GM18520 (cell line): Measurements from ENCODE around the gene MYO5B.

ENCODE experiments used
- ATAC-seq: cut with Tn5 transposase; IDR thresholded peaks from one replicate; pipeline ENCODE4 v1.9.1; 2021; ENCODE audit not compliant: unreplicated experiment

The MYO5B gene

GRCh38 chr18:49976001-49976400 lies 218.9 kb downstream of the MYO5B start:
- ATAC-seq: no peak

DNA sequence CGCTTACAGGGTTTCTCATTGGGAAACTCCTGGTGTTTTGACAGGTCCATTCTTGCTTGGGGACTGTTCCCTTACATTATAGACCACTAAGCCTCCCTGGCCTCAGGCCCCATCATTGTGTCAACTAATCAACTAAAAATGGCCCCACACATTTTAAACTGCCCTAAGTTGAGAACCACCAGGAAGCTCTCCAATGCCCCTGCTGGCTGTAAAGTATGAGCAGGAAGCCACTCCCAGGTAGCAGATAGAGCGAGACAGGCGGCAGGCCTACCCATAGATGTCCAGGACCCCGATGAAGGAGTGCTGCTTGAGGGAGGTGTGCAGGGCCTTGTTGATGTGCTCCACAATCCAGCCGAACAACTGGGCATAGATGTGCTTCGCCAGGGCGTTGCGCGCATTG lies 220.9 kb downstream of the MYO5B start:
- no peak for ATAC-seq

DNA sequence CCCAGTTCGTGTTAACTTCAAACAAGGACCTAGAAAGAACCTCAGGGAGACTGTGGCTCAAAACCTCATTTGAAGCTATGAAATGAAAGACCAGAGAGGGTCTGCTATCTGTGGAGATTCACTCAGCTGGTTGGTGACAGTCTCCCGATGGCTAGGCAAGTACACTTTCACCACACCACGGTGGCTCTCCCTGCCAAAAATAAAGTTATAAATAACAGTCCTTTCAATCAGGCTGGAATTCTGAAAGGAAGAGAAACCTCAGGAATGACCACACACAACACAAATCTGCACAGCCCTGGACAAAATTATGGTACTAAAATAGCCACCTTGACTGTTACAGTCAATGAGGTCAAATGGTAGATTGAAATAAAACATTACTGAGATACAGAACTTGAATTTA lies 221.4 kb downstream of the MYO5B start:
- no peak for ATAC-seq

DNA sequence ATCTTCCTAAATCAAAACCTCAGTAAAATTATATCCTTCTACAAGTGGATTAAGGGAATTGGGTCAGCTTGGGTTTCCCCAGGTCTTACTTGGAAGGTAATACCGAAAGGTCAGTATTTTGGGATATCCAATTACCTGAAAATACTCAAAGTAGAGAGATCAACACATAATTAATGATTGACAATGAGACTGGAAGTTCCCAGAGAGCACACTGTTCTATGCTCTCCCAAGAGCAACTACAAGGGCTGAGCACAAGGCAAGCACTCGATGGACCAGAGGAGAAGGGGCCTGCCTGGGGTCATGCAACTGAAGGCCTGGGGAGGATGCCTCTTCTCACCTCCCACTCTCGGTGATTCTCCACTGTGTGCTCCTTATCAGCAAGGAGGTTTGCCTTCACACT lies 222.4 kb downstream of the MYO5B start:
- ATAC-seq: no peak

- ATAC-seq: no peak
Observed at GRCh38 chr18:49971462-49971861, 223.5 kb downstream of the MYO5B start.

DNA sequence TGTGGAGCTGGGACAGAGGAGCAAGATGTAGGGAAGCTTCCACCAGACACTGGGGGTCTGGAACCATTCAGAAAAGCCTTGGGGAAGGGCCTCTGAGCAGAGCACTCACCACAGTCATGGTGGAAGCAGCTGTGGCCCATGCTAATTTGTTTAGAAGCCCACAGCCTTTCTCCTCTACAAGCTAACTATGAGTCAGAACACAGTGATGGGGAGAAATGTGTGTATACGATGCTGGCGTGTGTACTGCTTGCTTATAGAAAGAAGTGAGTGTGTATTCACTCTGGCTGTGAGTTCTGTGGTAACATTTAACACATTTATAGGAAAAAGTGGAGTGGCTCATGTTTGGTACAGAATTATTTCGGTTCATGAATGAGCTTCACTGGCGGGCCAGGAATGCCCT lies 224.6 kb downstream of the MYO5B start:
- peak; percentile 67 for ATAC-seq

DNA sequence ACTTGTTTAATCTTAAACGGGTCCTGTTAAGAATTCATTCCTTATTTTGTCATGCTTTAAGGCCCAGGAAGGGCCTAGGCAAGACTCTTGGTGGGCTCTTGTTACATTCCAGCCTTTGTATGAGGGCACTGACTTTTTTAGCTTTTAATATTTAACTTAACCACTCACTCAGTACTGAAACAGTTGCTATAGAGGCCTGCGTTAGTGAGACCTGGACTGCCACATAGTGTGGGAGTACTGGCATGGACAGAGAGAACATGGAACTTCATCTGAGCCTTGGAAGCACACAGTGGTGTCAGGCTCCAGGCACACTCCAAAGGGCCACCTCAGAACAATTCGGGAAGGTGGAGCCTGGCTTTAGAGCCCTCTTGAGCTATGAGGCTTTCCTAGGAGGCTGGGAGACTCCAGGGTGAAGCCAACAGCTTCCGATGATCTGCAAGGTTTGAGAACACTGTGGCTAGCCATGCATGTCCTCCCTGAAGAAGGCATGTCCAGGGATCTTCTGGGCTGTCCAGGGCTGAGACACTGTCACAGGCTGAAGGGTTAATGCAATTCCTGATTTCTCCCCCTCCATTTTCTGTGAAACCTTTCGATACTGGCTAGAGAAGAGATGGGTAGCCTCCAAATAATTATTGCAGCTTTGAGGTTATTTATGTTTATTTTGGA lies 226.2 kb downstream of the MYO5B start:
- ATAC-seq: no peak

GRCh38 chr18:49967636-49968313 lies 227.2 kb downstream of the MYO5B start:
- ATAC-seq: no peak

DNA sequence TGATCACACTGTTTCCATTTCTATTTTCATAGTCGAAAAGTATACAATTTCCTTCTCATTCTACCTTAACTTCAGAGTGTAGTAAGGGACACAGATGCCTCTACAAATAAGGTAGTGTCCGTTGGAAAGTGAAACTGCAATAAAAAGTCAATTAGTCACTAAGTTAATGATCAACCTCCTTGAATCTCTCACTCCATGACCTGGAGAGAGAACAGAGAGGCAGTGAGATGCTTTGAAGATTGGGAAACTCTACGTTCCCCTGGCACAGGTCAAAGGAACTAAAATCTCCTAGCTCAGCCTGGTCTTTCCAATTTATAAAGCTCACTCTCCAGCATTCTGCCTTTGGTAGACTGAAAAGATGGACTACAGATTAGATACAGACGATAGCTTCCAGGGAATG lies 227.8 kb downstream of the MYO5B start:
- peak; percentile 73 for ATAC-seq

- no peak for ATAC-seq
Observed at GRCh38 chr18:49966090-49966489, 228.9 kb downstream of the MYO5B start.

DNA sequence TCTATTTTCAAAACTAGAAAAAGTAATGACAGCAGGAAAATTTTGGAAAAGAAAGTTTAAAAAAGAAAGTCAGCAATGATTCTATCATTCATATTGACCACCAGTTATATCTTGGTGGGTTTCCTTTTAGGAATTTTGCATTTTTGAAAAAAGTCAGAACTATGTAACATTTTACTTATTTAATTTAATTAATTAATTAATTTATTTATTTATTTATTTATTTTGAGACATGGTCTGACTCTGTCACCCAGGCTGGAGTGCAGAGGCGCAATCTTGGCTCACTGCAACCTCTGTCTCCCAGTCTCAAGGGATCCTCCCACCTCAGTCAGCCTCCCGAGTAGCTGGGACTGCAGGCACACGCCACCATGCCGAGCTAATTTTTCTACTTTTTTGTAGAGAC lies 231.7 kb downstream of the MYO5B start:
- ATAC-seq: no peak

DNA sequence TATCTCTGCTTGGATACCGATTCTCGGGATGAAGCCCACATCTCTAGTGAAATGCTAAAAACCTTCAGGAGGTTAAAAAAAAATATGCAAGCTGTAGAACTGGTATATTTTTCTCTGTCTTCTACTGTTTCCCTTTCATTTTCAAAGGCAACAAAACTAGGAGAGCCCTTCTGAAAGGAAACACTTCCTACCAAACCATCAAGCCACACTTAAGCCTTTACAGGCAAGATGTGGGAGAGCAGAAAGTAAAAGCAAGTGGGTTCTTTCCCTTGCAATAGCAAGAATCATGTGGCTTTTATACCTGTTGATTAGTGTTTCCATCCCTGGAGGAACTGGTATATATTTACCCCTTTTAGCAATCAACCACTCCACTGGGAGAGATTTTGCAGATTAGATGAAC lies 233.7 kb downstream of the MYO5B start:
- ATAC-seq: no peak

- ATAC-seq: no peak
Observed at GRCh38 chr18:49960376-49960775, 234.6 kb downstream of the MYO5B start.

DNA sequence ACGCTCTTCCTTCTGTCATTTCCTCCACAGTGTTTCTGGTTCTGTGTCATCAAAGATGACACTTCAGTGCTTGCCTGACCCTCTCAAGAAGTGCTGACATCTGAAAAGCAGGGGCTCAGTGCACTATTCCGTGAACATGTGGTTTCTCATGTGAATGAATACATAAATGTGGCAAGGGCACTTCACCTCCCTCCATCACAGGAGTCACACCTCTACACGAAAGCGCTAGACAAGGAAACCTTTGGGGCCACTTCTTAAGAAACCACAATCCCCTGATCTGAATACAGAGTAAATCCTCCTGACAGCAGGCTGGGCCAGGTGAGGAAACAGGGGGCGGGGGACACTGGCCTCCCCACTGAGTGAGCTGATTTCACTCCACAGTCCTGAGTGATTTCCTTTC lies 235.8 kb downstream of the MYO5B start:
- peak; percentile 64 for ATAC-seq

DNA sequence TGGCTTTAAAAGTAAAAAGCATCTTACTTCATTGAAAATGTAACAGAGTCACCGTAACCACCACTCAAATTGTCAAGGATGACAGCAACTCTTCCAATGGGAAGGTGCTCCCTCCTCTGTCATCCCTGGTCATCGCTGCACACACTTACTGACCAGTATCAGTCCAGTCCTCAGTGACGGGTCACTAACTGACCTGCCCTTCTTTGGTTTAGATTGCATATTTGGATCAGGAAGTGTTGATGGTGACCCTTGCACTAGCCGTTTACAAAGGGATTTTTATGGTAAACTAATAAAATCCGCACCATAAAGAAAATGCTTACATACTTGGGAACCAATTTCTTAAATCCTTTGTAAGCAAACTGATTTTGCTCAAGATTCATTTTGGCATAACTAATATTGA lies 239.7 kb downstream of the MYO5B start:
- ATAC-seq: no peak

- ATAC-seq: no peak
Observed at GRCh38 chr18:49953391-49953790, 241.6 kb downstream of the MYO5B start.

DNA sequence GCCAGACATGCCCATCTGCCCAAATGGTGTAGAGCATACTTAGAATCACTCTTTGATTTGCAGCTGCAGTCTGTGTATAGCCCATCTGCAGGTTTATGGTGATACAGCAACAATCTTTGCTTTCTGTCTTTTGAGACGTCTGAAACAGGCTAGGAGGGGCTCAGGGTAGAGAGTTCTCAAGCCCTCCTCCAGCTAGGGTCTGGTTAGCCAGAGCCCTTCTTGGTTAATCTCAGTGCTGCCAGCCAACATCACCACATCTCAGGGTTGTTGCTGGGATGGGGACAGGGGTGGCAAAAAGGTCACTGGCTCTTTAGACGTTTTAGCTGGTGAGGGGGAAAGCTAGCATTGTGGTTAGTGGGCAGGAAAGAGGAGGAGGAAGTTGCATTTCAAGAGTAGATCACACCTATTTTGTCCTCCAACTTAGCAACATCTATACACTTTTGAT lies 245.0 kb downstream of the MYO5B start:
- ATAC-seq: no peak

DNA sequence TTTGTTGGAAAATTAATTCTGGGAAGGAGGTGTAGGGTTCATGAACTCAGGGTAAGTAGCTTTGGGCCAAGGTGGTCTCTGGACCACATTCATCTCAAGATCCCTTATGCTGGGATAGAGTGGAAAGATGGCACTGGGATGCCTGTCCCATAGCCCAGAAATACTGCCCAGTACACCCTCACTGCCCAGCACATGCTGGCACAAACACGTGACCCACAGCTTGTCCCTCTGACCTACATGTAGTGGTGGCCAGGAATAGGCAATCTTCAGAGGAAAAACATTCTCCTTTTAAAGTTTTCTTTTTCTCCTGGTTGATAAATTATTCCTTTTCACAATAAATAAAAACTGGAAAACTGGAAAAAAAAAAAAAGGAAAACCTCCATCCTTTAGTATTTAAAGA lies 246.0 kb downstream of the MYO5B start:
- no peak for ATAC-seq

DNA sequence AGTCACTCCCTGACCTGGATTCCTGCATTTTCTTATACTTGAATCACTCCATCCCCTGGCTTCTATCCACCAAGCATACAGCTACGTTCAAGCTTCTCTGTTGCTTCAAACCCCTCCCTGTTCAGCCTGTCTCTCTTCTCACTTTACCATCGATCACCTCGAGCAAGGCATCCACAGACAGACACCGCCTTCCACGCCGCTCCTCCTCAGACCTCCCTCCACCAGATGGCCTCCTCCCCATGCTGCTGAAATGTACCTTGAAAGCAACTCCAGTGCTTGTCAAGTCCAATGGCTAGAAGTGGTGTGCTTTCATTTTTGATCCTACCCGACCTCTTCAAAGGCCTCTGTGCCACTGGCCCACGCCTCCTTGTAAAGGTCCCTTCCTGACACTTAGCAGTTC lies 250.3 kb downstream of the MYO5B start:
- ATAC-seq: no peak

DNA sequence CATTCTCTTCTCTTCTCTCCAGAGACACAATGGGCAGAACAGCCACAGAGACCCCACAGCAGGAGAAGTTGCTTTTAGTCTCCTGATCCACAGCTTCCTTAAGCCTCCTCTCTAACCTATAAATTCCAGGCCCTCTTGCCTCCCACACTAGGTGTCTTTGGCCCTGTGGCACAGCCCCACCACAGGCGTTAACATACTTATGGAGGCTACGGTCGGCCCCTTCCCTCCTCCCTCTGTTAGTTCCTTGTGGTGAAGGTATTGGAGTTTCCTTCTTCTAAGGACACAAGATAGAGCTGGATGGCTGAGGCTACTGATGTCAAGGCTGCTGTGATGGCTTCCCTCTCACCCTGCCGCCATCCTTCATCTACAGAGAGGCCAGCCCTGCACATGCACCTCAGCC lies 258.1 kb downstream of the MYO5B start:
- no peak for ATAC-seq

- no peak for ATAC-seq
Observed at GRCh38 chr18:49935215-49935614, 259.7 kb downstream of the MYO5B start.

DNA sequence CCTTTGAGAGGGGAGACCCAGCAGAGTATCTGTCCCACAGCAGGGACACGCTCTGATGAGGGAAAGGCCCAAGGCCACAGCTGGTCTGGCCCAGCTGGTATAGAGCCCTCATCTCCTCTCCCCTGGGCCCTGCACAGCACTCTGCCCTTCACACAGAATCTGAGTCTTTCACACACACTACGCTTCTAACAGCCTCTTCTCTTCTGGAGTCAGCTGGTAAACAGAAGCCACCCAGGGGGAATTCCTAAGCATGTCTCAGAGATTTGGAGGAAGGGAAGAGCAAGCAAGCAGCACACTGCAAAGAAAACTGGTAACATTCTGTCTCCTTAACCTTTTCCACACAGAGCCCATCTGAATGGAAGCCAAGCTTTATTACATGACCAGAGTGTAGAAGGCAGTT lies 260.5 kb downstream of the MYO5B start:
- no peak for ATAC-seq
